Testis (tissue), 2 donors: Measurements from ENCODE around the gene NARS2.

Source experiments
- CTCF ChIP-seq, 3 experiments: fragments of 450-650 bp in 2 of 3; fragments of 200-600 bp in 1 of 3; sonication (generic) in 1 of 3; IDR thresholded peaks; one replicate each; pipeline ENCODE4 v1.5.1; 2016 to 2019; ENCODE audit warnings: antibody characterized with exemption in 3 of 3, mild to moderate bottlenecking in 2 of 3, moderate library complexity in 1 of 3
- POLR2A ChIP-seq: fragments of 450-650 bp; IDR thresholded peaks from one replicate; pipeline ENCODE4 v1.6.1; 2017; ENCODE audit warnings: antibody characterized with exemption, mild to moderate bottlenecking, moderate library complexity

DNA sequence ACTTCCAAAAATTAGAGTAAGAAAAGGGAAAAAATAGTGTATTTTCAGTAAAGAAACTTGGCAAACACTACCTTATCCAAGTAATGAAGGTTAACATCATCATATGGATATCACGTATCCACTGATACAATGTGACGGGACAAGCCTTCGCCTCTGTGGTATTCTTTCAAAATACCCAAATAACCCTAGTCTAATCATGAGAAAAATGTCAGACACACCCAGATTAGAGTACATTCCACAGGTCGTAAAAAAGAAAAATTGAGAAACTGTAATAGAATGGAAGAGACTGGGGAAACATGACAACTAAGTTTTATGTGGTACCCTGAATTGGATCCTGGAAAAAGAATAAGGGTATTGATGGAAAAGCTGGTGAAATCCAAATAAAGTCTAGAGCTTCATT, 48.9 kb downstream of the NARS2 start:
- no peak for TF ChIP-seq CTCF (IDR thresholded peaks at IDR 0.05)
- TF ChIP-seq POLR2A, result no peak
